ENCODE data around the gene KDM2A.
A peak's percentile ranks its signal among the peaks of the same experiment; 100 is the strongest.

The KDM2A gene

DNA sequence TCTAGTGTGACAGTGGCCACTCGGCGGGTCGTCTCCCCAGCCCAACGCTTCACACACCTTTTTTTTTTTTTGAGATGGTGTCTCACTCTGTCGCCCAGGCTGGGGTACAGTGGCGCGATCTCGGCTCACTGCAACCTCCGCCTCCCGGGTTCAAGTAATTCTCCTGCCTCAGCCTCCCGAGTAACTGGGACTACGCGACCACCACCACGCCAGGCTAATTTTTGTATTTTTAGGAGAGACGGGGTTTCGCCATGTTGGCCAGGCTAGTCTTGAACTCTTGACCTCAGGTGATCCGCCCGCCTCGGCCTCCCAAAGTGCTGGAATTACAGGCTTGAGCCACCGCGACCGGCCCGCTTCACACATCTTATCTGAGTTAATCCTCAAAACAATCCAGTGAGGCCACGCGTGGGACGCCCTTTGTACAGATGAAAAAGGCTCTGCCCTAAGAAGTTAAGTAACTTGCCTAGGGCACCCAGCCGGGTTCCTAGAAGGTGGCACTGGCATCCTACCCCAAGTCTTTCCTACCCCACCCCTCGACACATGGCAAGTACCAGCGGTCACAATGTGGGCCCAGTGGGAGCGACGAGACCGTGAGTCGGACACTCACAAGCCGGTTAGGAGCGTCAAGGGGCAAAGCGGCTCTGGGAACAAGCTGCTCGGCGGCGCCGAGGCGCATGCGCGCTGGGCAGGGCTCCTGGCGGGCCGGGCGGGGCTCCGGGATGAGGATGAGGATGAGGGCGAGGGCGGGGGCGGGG lies 142.0 kb downstream of the KDM2A start:
- peak in 1 of 3 donors; percentile 45 for DNase-seq (ENCODE audit: low read depth in 3 of 3)

GRCh38 chr11:67261640-67261945 lies 142.5 kb downstream of the KDM2A start:
- DNase-seq (ENCODE audit: low read depth in 3 of 3), result no peak

GRCh38 chr11:67261946-67262681 lies 143.1 kb downstream of the KDM2A start:
- DNase-seq (ENCODE audit: low read depth in 3 of 3), result no peak

- DNase-seq (ENCODE audit: low read depth in 3 of 3), result peak in 2 of 3 donors; percentile 66 to 76
Observed at GRCh38 chr11:67262731-67263675, 143.9 kb downstream of the KDM2A start.

- DNase-seq (ENCODE audit: low read depth in 3 of 3), result no peak
Observed at GRCh38 chr11:67264260-67264659, 145.2 kb downstream of the KDM2A start.

- no peak for DNase-seq (ENCODE audit: low read depth in 3 of 3)
Observed at GRCh38 chr11:67264877-67265632, 146.0 kb downstream of the KDM2A start.

DNA sequence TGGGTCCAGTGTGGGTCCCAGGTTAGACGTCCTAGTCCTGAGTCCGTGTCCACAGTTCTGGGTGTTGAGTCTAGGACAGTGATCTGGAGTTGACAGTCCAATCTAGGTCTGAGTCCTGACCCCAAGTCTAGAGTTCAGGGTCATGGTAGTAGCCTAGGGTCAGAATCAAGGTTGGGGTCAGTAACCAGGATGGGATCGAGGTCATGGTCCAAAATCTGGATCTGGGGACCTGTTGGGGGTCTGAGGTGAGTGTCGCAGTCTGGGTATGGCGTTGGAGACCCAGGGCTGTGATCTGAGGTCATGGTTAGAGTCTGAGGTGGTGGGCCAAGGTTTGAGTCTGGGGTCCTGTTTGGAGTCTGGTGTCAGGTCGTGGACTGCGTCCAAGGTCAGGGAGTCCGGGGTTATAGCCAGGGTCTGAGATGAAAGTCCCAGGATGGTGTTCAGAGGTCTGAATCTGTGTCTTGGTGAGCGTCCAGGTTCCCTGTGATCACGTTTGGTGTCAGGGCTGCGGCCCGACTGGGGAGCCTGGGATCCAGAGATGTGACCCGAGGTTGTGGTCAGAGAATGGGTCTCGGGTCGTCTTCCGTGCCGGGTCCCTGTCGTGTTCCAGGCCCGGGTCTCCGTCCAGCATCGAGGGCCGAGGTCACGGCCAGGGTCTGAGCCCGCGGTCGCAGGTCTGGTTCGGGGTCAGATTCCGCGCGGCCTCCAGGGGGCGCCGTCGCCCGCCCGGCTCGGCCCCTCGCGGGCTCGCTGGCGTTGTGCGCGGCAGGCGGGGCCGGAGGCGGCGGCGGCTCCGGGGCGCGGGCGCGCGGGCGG lies 146.8 kb downstream of the KDM2A start:
- peak in 1 of 3 donors; percentile 64 for DNase-seq (ENCODE audit: low read depth in 3 of 3)

GRCh38 chr11:67266449-67267187 lies 147.6 kb downstream of the KDM2A start, which contains the start of gene GRK2:
TSS of gene GRK2 (plus strand) at chr11:67266473. CDS start at chr11:67266700, 227 bp downstream.
- DNase-seq (ENCODE audit: low read depth in 3 of 3), result no peak

GRCh38 chr11:67267188-67268080 lies 148.4 kb downstream of the KDM2A start:
- DNase-seq (ENCODE audit: low read depth in 3 of 3), result no peak

GRCh38 chr11:67268081-67268961 lies 149.3 kb downstream of the KDM2A start:
- DNase-seq (ENCODE audit: low read depth in 3 of 3), result peak in 2 of 3 donors; percentile 47 to 66

DNA sequence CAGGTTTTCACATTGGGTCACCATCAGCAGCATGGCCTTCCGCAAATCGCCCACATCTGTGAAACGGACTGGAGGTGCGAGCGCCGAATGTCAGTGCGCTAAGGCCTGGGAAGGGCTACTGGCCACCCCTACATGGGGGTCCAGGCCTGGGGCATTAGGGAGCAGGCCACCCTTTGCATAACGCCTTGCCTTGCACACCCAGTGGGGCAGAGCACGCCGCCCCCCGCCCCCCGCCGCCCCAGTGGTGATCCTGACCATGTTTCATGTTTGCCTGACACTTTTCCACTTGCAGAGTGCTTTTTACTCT lies 149.9 kb downstream of the KDM2A start:
- no peak for DNase-seq (ENCODE audit: low read depth in 3 of 3)

- DNase-seq (ENCODE audit: low read depth in 3 of 3), result no peak
Observed at GRCh38 chr11:67269401-67270255, 150.6 kb downstream of the KDM2A start.

GRCh38 chr11:67270256-67271204 lies 151.5 kb downstream of the KDM2A start:
- DNase-seq (ENCODE audit: low read depth in 3 of 3), result no peak

- no peak for DNase-seq (ENCODE audit: low read depth in 3 of 3)
Observed at GRCh38 chr11:67271205-67271540, 152.1 kb downstream of the KDM2A start.

GRCh38 chr11:67271541-67272284 lies 152.7 kb downstream of the KDM2A start:
- no peak for DNase-seq (ENCODE audit: low read depth in 3 of 3)

All from stimulated activated CD4-positive, alpha-beta T cell treated with anti-CD3 and anti-CD28 coated beads, TNF-alpha, amount 100 ng/mL, for 48 hours (primary cell).